Ovary (tissue), 9 donors: Measurements from ENCODE around the gene SRGN. TPM values are rescaled to one million over a fixed set of nuclear protein-coding genes. Genes with fewer than 3 reads are reported as not detected.

Source experiments
- DNase-seq, 5 donors: peaks; one replicate each; pipeline ENCODE4 v3.0.0-alpha.2; 2019 to 2020
- H3K27ac ChIP-seq, 2 donors: fragments of 200-600 bp; one replicate each; pipeline versions ENCODE4 v1.5.1 to v1.8.0; 2019 to 2022
- H3K27me3 ChIP-seq: fragments of 200-600 bp; one replicate; pipeline ENCODE4 v1.8.0; 2022
- H3K36me3 ChIP-seq: fragments of 200-600 bp; sonication (generic); one replicate; pipeline ENCODE4 v1.5.1; 2019
- H3K4me1 ChIP-seq: one replicate; pipeline ENCODE4 v1.8.1; 2013; ENCODE audit warnings: mild to moderate bottlenecking, moderate library complexity; ENCODE audit not compliant: insufficient read depth
- H3K4me3 ChIP-seq: fragments of 200-600 bp; sonication (generic); one replicate; pipeline ENCODE4 v1.5.1; 2017
- H3K9me3 ChIP-seq, 2 donors: fragments of 200-600 bp in 1 of 2; sonication (generic) in 1 of 2; one replicate each; pipeline versions ENCODE4 v1.5.1 to v1.8.1; 2013 to 2019; ENCODE audit warnings: mild to moderate bottlenecking in 1 of 2, moderate library complexity in 1 of 2
- CTCF ChIP-seq, 3 donors: fragments of 450-650 bp in 2 of 3; fragments of 200-600 bp in 1 of 3; IDR thresholded peaks; one replicate each; pipeline versions ENCODE4 v1.5.1 to v1.8.0; 2016 to 2022; ENCODE audit warnings: antibody characterized with exemption in 3 of 3, mild to moderate bottlenecking in 1 of 3
- EP300 ChIP-seq: sonication (generic); formaldehyde crosslinking; IDR thresholded peaks from one replicate; pipeline ENCODE4 v1.6.1; 2017; ENCODE audit warnings: antibody characterized with exemption
- POLR2A ChIP-seq: fragments of 450-650 bp; IDR thresholded peaks from one replicate; pipeline ENCODE4 v1.6.1; 2017; ENCODE audit warnings: antibody characterized with exemption, mild to moderate bottlenecking, moderate library complexity
- WGBS, 3 donors: extraction: QIAGEN DNeasy Blood & Tissue Kit in 1 of 3; methylation state at CpG; one replicate each; pipeline versions ENCODE4 v1.1.5 to v1.1.7; 2013 to 2017; 5-methylcytosine and 5-hydroxymethylcytosine counted together
- intact Hi-C, 4 donors: fragments of 100-400 bp; cut with DNase I; formaldehyde crosslinking; loops; one replicate each; pipeline versions ENCODE4 v1.11.0 to v1.15.1; 2022 to 2023
- polyA plus RNA-seq, 2 donors: library from polyadenylated mRNA; stranded (reverse); fragments of 200-250 nt in 1 of 2; fragments of 350-450 nt in 1 of 2; fragmentation: Illumina TruSeq in 1 of 2; extraction: RNeasy Lipid Tissue Mini Kit (QIAGEN cat#74804) in 1 of 2; gene quantifications; one replicate each; pipeline ENCODE4 v1.2.3, GENCODE V29; 2013 to 2014
- total RNA-seq, 7 donors: library from RNA; depleted of rRNA in 2 of 7; stranded (reverse); fragments of >200 nt in 2 of 7; fragmentation: NEBNext Ultra II Directional in 3 of 7; extraction: Animal tissue kit (Norgen Biotek cat#: 25700) in 3 of 7; gene quantifications; one replicate each; pipeline versions ENCODE4 v1.1.0 to v1.2.4, GENCODE V29; 2016 to 2023
- donor health status: DM: no; HTN: no; CAD: no; lungs with moderate emphysema.
- donor health status: DM: no; HTN: no; CAD: no.
- donor health status: Bipolar disorder and iron deficiency.
- donor health status: DM: yes; HTN: yes; CAD: no.
- donor health status: DM: no; HTN: no; CAD: no.
- donor health status: DM: yes; HTN: yes; CAD: no.

Gene SRGN
- total and polyA plus RNA-seq, 9 donors: 22.0 to 107 (median 39.5) TPM

GRCh38 chr10:69044546-69044945, 43.4 kb upstream of the SRGN start:
- H3K27ac ChIP-seq: no peak overlapping the region
- H3K4me3 ChIP-seq: no peak overlapping the region
- no peaks in the 10 kb centered on the region for H3K27me3 ChIP-seq
- H3K9me3 ChIP-seq: no peaks in the 10 kb centered on the region
- H3K36me3 ChIP-seq: no peaks in the 10 kb centered on the region
- no peak for TF ChIP-seq POLR2A
- TF ChIP-seq EP300: no peak
- TF ChIP-seq CTCF (IDR thresholded peaks at IDR 0.05): no peak
- intact Hi-C loops: no loop called here
- DNase-seq: no peak
- WGBS, 3 donors: 89 to 91% (median 89%) methylated on average over 1 of the region's 1 CpG
- H3K4me1 ChIP-seq: no peaks in the 10 kb centered on the region

- Histone ChIP-seq H3K4me3 (no peak overlapping the region), H3K36me3 (no peaks in the 10 kb centered on the region), H3K9me3 (no peaks in the 10 kb centered on the region), H3K4me1 (no peaks in the 10 kb centered on the region), H3K27me3 (no peaks in the 10 kb centered on the region), H3K27ac (no peak overlapping the region)
- WGBS, 3 donors: 71 to 80% (median 74%) methylated on average over 6 of the region's 6 CpGs
- TF ChIP-seq EP300: no peak
- TF ChIP-seq CTCF (IDR thresholded peaks at IDR 0.05): no peak
- no peak for TF ChIP-seq POLR2A
- no peak for DNase-seq
- intact Hi-C loops: no loop called here
Observed at GRCh38 chr10:69045441-69046300, 42.2 kb upstream of the SRGN start.

- Histone ChIP-seq H3K4me3 (no peak overlapping the region), H3K27ac (no peak overlapping the region), H3K27me3 (no peaks in the 10 kb centered on the region), H3K4me1 (no peaks in the 10 kb centered on the region), H3K36me3 (no peaks in the 10 kb centered on the region), H3K9me3 (no peaks in the 10 kb centered on the region)
- 47 to 66% (median 48%) methylated on average over 4 of the region's 4 CpGs for WGBS, 3 donors
- no peak for DNase-seq
- intact Hi-C loops: no loop called here
- TF ChIP-seq POLR2A: no peak
- no peak for TF ChIP-seq CTCF (IDR thresholded peaks at IDR 0.05)
- TF ChIP-seq EP300: no peak
Observed at GRCh38 chr10:69047111-69047832, 40.6 kb upstream of the SRGN start.

GRCh38 chr10:69048103-69048502, 39.8 kb upstream of the SRGN start:
- DNase-seq: no peak
- Histone ChIP-seq H3K4me1 (no peaks in the 10 kb centered on the region), H3K9me3 (no peaks in the 10 kb centered on the region), H3K27ac (no peak overlapping the region), H3K27me3 (no peaks in the 10 kb centered on the region), H3K36me3 (no peaks in the 10 kb centered on the region), H3K4me3 (no peak overlapping the region)
- TF ChIP-seq EP300 (no peak), CTCF (IDR thresholded peaks at IDR 0.05) (no peak), POLR2A (no peak)
- 69 to 82% (median 78%) methylated on average over 8 of the region's 8 CpGs for WGBS, 3 donors
- intact Hi-C loops: no loop called here
